Omental fat pad (tissue), 4 donors: ENCODE data around the gene ACOT9. TPM values are rescaled to one million over a fixed set of nuclear protein-coding genes. Genes with fewer than 3 reads are reported as not detected.

Source experiments
- ATAC-seq: fragments of 150-250 bp; one replicate; pipeline ENCODE4 v1.9.1; 2016; ENCODE audit warnings: mild to moderate bottlenecking, moderate library complexity; ENCODE audit not compliant: low FRiP score
- DNase-seq: peaks from one replicate; pipeline ENCODE4 v3.0.0-alpha.2; 2019; ENCODE audit warnings: low spot score
- CTCF ChIP-seq, 3 donors: fragments of 450-650 bp; IDR thresholded peaks; one replicate each; pipeline ENCODE4 v1.5.1; 2016 to 2017; ENCODE audit warnings: antibody characterized with exemption in 3 of 3, mild to moderate bottlenecking in 3 of 3, moderate library complexity in 2 of 3
- small RNA-seq: library from RNA; depleted of rRNA; stranded (forward); fragments of <200 nt; gene quantifications from one replicate; pipeline ENCODE3, GENCODE V24; 2016
- total RNA-seq, 4 donors: library from RNA; depleted of rRNA; stranded (reverse); fragments of >200 nt; gene quantifications; one replicate each; pipeline ENCODE4 v1.1.0, GENCODE V29; 2016

ACOT9 gene
- total RNA-seq, 4 donors from 2014 or later = 39.0 to 65.3 (median 57.3) TPM

GRCh38 chrX:23659339-23659738 lies 83.7 kb downstream of the ACOT9 start:
- ATAC-seq = no peak
- no peak for DNase-seq
- no peak for TF ChIP-seq CTCF (IDR thresholded peaks at IDR 0.05)

GRCh38 chrX:23656684-23657083 lies 86.4 kb downstream of the ACOT9 start:
- DNase-seq (no peak), ATAC-seq (no peak)
- no peak for TF ChIP-seq CTCF (IDR thresholded peaks at IDR 0.05)

- ATAC-seq (no peak), DNase-seq (no peak)
- no peak for TF ChIP-seq CTCF (IDR thresholded peaks at IDR 0.05)
Observed at GRCh38 chrX:23656091-23656490, 87.0 kb downstream of the ACOT9 start.

Small RNA genes lying within 50 kb of the gene (small RNA-seq; reads per million reads assigned to genes)
- not detected for gene RF00019

Other genes with a start within 250 kb of the ACOT9 start
- gene PRDX4, start 75.8 kb downstream of the ACOT9 start, total RNA-seq = 100 to 1,000 TPM; 106 to 140 (median 120) TPM
- gene SAT1, start 39.9 kb upstream of the ACOT9 start, total RNA-seq = 1,000 to 10,000 TPM; 1,071 to 2,815 (median 2,155) TPM
- 10 to 100 TPM in 1 of 4 donors, 1 to 10 TPM in 3; 4.4 to 10.0 (median 4.9) TPM for gene APOO, start 164.7 kb upstream of the ACOT9 start, total RNA-seq
- not detected for gene CXorf58, start 164.7 kb upstream of the ACOT9 start, total RNA-seq